ENCODE results near the gene CCDC57.

DNA sequence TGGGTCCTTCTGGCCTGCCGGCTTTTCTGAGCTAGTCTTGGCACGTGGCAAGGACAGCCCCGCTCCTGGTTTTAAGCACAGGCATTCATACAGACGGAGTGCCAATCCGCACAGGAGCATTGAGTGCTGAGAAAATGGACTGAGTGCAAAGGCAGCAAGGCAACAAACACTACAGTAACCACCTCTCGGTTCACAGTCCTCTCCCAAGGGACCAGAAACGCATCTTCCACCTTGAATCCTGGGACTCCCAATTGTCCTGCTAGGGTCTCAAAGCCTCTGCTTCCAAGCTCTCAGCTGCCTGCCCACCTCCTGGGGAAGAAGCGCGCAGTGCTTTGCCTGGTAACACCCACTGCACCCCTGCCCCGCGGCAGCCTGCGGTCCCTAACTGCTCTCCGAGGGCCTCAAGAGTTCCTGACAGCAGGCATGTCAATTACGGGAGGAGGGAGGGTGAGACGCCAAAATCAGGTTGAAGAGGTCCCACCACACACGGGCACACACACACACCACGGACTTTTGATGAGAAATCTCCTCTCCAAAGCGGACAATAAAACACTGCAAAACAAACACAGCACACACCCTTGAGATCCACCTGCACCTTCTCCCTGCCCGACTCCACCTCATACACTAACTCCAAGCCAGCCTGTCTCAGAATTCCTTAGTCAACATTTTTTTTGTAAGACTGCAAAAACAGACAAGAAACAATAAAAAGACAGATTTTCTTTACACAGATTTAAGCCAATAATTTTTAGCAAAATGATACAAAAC is 31.2 kb upstream of the CCDC57 start:
- TF ChIP-seq TAF1 (IDR thresholded peaks at IDR 0.05; ENCODE audit: borderline replicate concordance, insufficient read depth, low read length) (no peak), POLR2AphosphoS5 (IDR thresholded peaks at IDR 0.05; ENCODE audit: low read depth, low read length) (no peak; the same call in 1 of the 2 replicates), SIN3A (IDR thresholded peaks at IDR 0.05; ENCODE audit: borderline replicate concordance, insufficient read depth, low read length) (no peak), FOXP2 (optimal IDR thresholded peaks at IDR 0.05; ENCODE audit: borderline replicate concordance, extremely low read depth, extremely low read length, insufficient read depth) (no peak)
- TF ChIP-seq, protein P1, sequence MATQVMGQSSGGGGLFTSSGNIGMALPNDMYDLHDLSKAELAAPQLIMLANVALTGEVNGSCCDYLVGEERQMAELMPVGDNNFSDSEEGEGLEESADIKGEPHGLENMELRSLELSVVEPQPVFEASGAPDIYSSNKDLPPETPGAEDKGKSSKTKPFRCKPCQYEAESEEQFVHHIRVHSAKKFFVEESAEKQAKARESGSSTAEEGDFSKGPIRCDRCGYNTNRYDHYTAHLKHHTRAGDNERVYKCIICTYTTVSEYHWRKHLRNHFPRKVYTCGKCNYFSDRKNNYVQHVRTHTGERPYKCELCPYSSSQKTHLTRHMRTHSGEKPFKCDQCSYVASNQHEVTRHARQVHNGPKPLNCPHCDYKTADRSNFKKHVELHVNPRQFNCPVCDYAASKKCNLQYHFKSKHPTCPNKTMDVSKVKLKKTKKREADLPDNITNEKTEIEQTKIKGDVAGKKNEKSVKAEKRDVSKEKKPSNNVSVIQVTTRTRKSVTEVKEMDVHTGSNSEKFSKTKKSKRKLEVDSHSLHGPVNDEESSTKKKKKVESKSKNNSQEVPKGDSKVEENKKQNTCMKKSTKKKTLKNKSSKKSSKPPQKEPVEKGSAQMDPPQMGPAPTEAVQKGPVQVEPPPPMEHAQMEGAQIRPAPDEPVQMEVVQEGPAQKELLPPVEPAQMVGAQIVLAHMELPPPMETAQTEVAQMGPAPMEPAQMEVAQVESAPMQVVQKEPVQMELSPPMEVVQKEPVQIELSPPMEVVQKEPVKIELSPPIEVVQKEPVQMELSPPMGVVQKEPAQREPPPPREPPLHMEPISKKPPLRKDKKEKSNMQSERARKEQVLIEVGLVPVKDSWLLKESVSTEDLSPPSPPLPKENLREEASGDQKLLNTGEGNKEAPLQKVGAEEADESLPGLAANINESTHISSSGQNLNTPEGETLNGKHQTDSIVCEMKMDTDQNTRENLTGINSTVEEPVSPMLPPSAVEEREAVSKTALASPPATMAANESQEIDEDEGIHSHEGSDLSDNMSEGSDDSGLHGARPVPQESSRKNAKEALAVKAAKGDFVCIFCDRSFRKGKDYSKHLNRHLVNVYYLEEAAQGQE (IDR thresholded peaks at IDR 0.05; ENCODE audit: insufficient read depth in 1 of 2, low read depth in 2 of 2, low read length in 2 of 2) = no peak

Data from PFSK-1 (cell line).